ENCODE data around the gene IER2.

IER2 gene

GRCh38 chr19:13152974-13153568 lies 2.9 kb downstream of the IER2 start:
- TF ChIP-seq, protein P1, sequence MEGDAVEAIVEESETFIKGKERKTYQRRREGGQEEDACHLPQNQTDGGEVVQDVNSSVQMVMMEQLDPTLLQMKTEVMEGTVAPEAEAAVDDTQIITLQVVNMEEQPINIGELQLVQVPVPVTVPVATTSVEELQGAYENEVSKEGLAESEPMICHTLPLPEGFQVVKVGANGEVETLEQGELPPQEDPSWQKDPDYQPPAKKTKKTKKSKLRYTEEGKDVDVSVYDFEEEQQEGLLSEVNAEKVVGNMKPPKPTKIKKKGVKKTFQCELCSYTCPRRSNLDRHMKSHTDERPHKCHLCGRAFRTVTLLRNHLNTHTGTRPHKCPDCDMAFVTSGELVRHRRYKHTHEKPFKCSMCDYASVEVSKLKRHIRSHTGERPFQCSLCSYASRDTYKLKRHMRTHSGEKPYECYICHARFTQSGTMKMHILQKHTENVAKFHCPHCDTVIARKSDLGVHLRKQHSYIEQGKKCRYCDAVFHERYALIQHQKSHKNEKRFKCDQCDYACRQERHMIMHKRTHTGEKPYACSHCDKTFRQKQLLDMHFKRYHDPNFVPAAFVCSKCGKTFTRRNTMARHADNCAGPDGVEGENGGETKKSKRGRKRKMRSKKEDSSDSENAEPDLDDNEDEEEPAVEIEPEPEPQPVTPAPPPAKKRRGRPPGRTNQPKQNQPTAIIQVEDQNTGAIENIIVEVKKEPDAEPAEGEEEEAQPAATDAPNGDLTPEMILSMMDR (IDR thresholded peaks at IDR 0.05; ENCODE audit: control insufficient read depth, insufficient read depth, low read depth, low read length, missing control alignments), result no peak
- H3K4me3 ChIP-seq (ENCODE audit: control insufficient read depth, low read depth, low read length), result peak overlapping the region; percentile 63
- DNase-seq (ENCODE audit: low read depth), result no peak

DNA sequence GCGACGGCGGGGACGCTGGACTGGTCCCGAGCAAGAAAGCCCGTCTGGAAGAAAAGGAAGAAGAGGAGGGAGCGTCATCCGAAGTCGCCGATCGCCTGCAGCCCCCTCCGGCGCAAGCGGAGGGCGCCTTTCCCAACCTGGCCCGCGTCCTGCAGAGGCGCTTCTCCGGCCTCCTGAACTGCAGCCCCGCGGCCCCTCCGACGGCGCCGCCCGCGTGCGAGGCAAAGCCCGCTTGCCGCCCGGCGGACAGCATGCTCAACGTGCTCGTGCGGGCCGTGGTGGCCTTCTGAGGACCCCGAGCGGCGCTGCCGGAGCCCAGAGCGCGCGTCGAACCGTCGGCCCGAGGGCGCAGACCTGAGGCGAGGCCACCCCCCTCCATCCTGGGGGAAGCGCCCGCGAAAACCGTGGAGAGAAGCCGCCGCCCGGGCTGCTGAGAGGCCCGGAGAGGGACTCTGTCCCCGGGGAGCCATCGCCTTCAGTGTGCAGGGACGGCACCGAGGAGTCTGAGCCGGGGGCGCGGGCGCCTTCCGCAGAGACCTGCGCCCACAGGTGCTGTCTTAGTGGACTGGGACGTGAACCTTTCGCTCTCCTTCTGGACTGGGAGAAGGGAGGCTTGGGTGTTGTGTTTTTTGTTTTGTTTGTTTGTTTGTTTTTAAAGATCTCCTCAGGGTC lies 3.5 kb downstream of the IER2 start:
- peak overlapping the region; percentile 63 for H3K4me3 ChIP-seq (ENCODE audit: control insufficient read depth, low read depth, low read length)
- TF ChIP-seq, protein P1 (IDR thresholded peaks at IDR 0.05; ENCODE audit: control insufficient read depth, insufficient read depth, low read depth, low read length, missing control alignments), result peak; percentile 11
- no peak for DNase-seq (ENCODE audit: low read depth)

DNA sequence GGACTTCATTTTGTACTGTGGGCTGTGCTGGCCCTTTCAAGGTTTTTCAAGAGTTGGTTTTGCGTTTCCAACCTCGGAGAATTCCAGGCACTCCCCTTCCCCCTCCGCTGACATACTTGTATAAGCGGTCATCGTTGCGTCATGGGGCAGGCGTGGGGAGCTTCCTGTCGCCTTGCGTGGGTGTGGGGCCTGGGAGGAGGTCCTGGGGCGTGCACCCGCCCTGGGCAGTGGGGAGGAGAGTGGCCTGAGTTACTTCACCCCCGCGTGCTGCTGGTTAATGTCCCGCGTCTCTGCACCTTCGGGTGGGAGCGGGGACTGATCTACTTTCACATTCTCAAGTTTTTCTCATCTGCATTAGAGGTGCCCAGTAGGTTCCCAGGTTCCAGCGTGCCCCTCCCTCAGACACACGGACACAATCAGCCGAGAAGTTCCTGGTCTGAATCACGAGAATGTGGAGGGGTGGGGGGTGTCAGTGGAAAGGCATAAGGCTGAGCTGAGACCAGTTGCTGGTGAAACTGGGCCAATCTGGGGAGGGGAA lies 4.1 kb downstream of the IER2 start:
- H3K4me3 ChIP-seq (ENCODE audit: control insufficient read depth, low read depth, low read length), result peak overlapping the region; percentile 63
- TF ChIP-seq, protein P1 (IDR thresholded peaks at IDR 0.05; ENCODE audit: control insufficient read depth, insufficient read depth, low read depth, low read length, missing control alignments), result no peak
- DNase-seq (ENCODE audit: low read depth), result peak; percentile 86

- DNase-seq (ENCODE audit: low read depth), result no peak
- peak overlapping the region; percentile 63 for H3K4me3 ChIP-seq (ENCODE audit: control insufficient read depth, low read depth, low read length)
- TF ChIP-seq, protein P1 (IDR thresholded peaks at IDR 0.05; ENCODE audit: control insufficient read depth, insufficient read depth, low read depth, low read length, missing control alignments), result peak; percentile 16
Observed at GRCh38 chr19:13154911-13155471, 4.8 kb downstream of the IER2 start.

DNA sequence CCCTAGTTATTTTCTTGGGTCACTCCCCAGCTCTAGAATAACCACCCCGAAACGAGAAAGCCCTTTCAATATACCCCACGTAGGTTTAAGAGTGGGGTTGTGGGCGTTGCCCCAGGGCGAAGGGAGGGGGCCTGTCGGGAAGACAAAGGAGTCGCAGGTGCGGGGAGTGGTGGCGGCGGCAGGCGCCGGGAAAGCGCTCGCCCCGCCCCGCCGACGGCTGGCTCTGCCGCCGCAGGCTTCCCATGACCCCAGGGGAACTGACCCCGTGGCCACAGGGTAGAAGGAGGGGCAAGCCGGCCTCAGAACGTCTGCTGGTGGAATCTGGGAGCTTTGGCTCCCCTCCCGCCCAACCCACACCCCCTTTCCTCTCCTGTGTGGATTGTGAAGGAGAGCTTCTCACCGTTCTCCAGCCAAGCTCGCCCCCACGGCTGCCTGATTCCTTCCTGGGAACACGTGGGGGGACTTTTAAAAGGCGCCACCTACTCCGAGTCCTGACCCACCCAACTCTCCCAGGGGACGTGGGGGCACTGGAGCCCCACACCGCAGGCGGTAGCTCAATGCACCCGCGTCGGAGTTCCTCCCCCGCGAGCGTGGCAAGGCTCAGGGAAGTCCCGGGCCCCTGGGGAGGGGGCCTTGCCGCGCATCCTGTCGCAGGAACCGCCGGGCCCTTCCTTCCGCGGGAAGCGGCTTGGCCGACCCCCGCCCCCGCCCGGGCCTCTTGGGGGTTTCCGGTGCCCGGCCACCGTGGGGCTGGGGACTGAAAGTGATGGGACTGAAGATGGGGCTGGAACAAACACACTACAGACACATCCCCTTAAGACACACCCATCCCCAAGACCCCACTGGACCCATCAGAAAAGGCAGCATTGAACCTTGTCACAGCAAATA lies 5.5 kb downstream of the IER2 start:
- TF ChIP-seq, protein P1 (IDR thresholded peaks at IDR 0.05; ENCODE audit: control insufficient read depth, insufficient read depth, low read depth, low read length, missing control alignments), result no peak
- H3K4me3 ChIP-seq (ENCODE audit: control insufficient read depth, low read depth, low read length), result peak overlapping the region; percentile 63
- DNase-seq (ENCODE audit: low read depth), result no peak

DNA sequence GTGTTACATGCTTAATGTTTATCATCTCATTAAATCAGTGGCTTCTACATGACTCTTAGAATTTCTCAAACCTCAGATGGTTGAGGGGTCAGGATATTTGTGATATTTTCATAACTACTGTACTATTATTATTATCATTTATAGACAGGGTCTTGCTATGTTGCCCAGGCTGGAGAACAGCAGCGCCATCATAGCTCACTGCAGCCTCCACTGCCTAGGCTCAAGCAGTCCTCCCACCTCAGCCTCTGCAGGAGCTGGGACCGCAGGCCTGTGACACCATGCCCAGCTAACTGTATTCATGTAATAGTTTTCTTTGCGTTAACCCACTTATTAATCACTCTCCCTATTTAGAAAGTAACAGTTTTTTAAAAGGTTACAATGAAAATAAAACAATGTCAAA lies 9.5 kb downstream of the IER2 start:
- no peak for DNase-seq (ENCODE audit: low read depth)
- no peak overlapping the region for H3K4me3 ChIP-seq (ENCODE audit: control insufficient read depth, low read depth, low read length)
- TF ChIP-seq, protein P1 (IDR thresholded peaks at IDR 0.05; ENCODE audit: control insufficient read depth, insufficient read depth, low read depth, low read length, missing control alignments), result no peak
